ENCODE measurements around the gene LPP. TPM values are rescaled to one million over a fixed set of nuclear protein-coding genes. Genes with fewer than 3 reads are reported as not detected.

The LPP gene
- total and polyA plus RNA-seq, 5 donors = 14.5 to 205 (median 159) TPM

DNA sequence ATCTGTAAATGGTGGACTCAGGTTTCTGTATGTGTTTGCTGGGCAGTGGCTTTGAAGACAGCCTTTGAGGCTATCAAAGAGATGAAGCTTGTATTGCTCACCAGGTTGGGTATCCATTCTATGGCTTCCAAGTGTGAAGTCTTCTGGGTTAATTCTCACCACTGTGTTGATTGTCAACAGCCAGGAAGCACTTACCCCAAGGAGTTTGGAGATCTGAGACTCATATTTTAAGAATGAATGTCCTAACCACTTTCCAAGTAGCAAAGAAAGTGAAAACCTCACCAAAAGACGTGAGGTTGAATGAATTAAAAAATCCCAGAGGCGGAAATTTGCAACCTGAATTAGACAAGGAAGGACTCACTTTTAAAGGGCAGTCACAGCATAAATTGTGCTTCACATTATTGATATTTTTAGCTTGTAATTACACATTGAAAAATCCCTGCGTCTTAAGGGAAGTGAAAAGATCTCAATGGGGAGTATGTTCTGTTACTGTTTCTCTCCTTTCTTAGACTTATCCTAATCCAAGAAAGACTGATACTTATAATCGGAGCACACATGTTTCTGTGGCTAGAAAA lies 713.8 kb downstream of the LPP start:
- H3K27me3 ChIP-seq (ENCODE audit: control insufficient read depth, insufficient read depth) = no peaks in the 10 kb centered on the region
- 80% methylated on average over 4 of the region's 4 CpGs for WGBS
- no peak for DNase-seq

DNA sequence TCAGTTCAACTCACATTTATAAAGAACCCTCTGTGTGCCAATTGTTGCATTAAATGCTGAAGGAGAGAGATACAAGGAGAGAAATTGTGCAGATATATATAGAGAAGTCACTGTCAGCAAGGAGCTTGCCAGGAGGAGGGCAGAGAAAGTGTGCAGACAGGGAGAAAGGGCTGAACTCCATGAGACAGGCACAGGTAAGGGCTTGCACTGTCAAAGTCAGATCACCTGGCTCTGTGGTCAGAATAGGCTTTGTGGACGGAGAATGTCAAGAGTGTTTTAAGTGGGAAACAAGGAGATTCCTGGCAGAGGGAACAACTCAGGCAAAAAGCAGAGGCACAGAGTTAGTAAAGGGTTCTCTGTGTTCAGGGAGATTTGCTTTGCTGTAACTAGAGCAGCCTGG lies 714.8 kb downstream of the LPP start:
- no peak for DNase-seq
- H3K27ac ChIP-seq (ENCODE audit: low read length) = no peak overlapping the region
- no peak overlapping the region for H3K4me3 ChIP-seq (ENCODE audit: low read length)
- no peaks in the 10 kb centered on the region for H3K9me3 ChIP-seq (ENCODE audit: control insufficient read depth, low read length)
- ATAC-seq = no peak
- 77% methylated on average over 1 of the region's 1 CpG for WGBS
- H3K27me3 ChIP-seq (ENCODE audit: control insufficient read depth, insufficient read depth) = no peaks in the 10 kb centered on the region
- peaks cover 3% of the 10 kb centered on the region for H3K4me1 ChIP-seq (ENCODE audit: control insufficient read depth, insufficient read depth, low read length)
- intact Hi-C loops (cut with DNase I) = no loop called here

More for the DNA sequence above, 713.8 kb downstream of the LPP start:
- Histone ChIP-seq H3K4me3 (ENCODE audit: low read length) (no peak overlapping the region), H3K27ac (ENCODE audit: low read length) (no peak overlapping the region), H3K4me1 (ENCODE audit: control insufficient read depth, insufficient read depth, low read length) (peaks cover 3% of the 10 kb centered on the region), H3K9me3 (ENCODE audit: control insufficient read depth, low read length) (no peaks in the 10 kb centered on the region)
- intact Hi-C loops (cut with DNase I) = no loop called here
- ATAC-seq = no peak

DNA sequence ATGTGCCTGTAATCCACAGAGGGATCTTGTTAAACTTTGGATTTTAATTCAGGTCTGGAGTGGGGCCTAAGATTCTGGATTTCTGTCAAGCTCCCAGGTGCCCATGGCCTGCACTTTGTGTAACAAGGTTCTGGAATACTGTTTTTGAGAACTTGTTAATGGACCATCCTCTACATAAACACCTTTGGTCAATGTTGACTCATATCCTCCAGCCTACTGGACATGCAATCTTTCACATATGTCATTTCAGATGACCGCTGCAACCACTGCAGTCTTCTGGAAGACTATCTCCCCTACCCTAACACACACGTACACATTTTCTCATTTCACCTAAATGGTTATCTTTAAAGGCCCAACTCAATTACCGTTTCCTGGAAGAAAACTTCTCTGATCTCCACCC lies 715.7 kb downstream of the LPP start:
- 95% methylated on average over 3 of the region's 3 CpGs for WGBS
- H3K27me3 ChIP-seq (ENCODE audit: control insufficient read depth, insufficient read depth) = no peaks in the 10 kb centered on the region
- ATAC-seq = no peak
- no peak for DNase-seq
- H3K27ac ChIP-seq (ENCODE audit: low read length) = no peak overlapping the region
- no peaks in the 10 kb centered on the region for H3K9me3 ChIP-seq (ENCODE audit: control insufficient read depth, low read length)
- peaks cover 3% of the 10 kb centered on the region for H3K4me1 ChIP-seq (ENCODE audit: control insufficient read depth, insufficient read depth, low read length)
- intact Hi-C loops (cut with DNase I) = no loop called here
- H3K4me3 ChIP-seq (ENCODE audit: low read length) = no peak overlapping the region

DNA sequence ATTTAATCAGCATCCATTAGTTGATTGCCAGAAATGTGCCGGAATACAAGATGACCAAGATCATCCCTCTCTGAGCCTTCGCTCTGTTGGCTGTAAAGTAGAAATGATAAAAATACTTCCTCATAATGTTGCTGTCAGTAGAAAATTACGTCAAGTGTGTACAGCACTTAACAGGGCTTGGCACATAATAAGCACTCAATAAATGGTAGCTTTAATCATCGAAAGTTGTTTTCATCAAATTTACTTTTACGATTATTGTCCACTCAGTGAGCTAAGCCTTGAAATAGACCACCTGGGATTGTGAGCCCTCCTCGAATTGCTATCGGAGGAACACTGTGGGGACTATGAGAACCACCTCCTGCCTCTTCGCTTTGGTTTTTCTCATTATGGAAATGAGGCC lies 716.5 kb downstream of the LPP start:
- Histone ChIP-seq H3K4me3 (ENCODE audit: low read length) (no peak overlapping the region), H3K4me1 (ENCODE audit: control insufficient read depth, insufficient read depth, low read length) (peaks cover 3% of the 10 kb centered on the region), H3K9me3 (ENCODE audit: control insufficient read depth, low read length) (no peaks in the 10 kb centered on the region), H3K27me3 (ENCODE audit: control insufficient read depth, insufficient read depth) (no peaks in the 10 kb centered on the region), H3K27ac (ENCODE audit: low read length) (no peak overlapping the region)
- ATAC-seq = no peak
- intact Hi-C loops (cut with DNase I) = no loop called here
- 71% methylated on average over 8 of the region's 8 CpGs for WGBS
- no peak for DNase-seq

DNA sequence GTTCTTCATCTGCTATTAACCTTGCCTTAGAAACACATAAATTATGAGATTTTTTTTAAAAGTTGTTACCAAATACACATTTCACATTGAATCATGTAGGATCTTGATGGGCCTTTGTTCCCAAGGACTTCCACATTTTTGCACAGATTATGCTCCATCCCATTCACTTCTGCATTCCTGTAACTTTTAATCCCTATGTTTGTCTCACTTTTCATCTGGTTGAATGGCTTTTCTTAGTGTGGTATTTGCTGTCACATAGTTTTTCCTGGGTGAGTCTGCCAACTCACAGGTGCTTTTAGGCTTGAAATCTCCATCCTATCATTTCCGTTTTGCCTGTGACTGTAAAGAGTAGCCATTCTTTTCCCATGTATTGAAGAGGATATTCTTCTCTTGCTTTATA lies 720.6 kb downstream of the LPP start:
- no peak overlapping the region for H3K27ac ChIP-seq (ENCODE audit: low read length)
- intact Hi-C loops (cut with DNase I) = no loop called here
- H3K9me3 ChIP-seq (ENCODE audit: control insufficient read depth, low read length) = no peaks in the 10 kb centered on the region
- H3K4me3 ChIP-seq (ENCODE audit: low read length) = no peak overlapping the region
- H3K27me3 ChIP-seq (ENCODE audit: control insufficient read depth, insufficient read depth) = no peaks in the 10 kb centered on the region
- ATAC-seq = no peak
- 97% methylated on average over 1 of the region's 1 CpG for WGBS
- DNase-seq = no peak
- H3K4me1 ChIP-seq (ENCODE audit: control insufficient read depth, insufficient read depth, low read length) = peaks cover 1% of the 10 kb centered on the region

DNA sequence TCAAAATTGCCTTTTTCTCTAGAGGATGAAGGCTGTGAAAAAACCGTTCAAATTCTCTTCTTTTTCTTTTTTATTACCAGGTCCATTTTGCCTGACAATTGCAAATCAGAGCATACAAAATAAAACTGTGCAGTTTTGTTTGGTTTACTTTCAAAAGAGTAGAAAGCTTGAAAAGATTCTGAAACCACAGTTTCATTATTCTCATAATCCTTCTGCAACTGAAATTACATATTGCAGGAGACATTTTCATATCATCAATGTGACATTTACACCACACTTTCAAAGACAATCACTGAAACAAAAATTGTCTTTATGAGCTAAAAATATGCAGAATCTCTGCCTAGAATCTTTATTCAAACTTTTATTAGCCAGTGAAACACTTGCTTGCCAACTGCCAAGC lies 721.5 kb downstream of the LPP start:
- ATAC-seq (no peak), DNase-seq (no peak)
- H3K27me3 ChIP-seq (ENCODE audit: control insufficient read depth, insufficient read depth) = no peaks in the 10 kb centered on the region
- WGBS = 93% methylated on average over 1 of the region's 1 CpG
- no peaks in the 10 kb centered on the region for H3K9me3 ChIP-seq (ENCODE audit: control insufficient read depth, low read length)
- intact Hi-C loops (cut with DNase I) = no loop called here
- H3K27ac ChIP-seq (ENCODE audit: low read length) = no peak overlapping the region
- peaks cover 1% of the 10 kb centered on the region for H3K4me1 ChIP-seq (ENCODE audit: control insufficient read depth, insufficient read depth, low read length)
- H3K4me3 ChIP-seq (ENCODE audit: low read length) = no peak overlapping the region

DNA sequence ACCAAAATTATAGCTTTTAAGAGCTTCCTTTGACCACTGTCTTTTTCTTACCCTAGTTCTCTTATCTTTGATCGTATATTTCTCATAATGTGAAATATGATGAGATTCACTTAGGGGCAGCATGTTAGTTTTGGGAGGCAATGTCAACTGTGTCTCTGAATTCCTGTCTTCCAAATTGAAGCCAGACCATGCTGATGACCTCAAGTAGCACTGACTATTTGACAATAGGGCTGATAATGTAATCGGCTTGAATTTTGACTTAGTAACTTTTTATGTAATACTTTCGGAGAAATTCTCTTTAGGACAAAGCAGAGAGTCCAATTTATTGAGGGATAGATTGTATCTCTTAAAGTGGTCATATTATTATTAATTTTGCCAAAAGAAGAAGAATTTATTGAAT lies 722.4 kb downstream of the LPP start:
- Histone ChIP-seq H3K4me3 (ENCODE audit: low read length) (no peak overlapping the region), H3K27ac (ENCODE audit: low read length) (no peak overlapping the region), H3K27me3 (ENCODE audit: control insufficient read depth, insufficient read depth) (no peaks in the 10 kb centered on the region), H3K9me3 (ENCODE audit: control insufficient read depth, low read length) (no peaks in the 10 kb centered on the region), H3K4me1 (ENCODE audit: control insufficient read depth, insufficient read depth, low read length) (no peaks in the 10 kb centered on the region)
- no peak for DNase-seq
- intact Hi-C loops (cut with DNase I) = no loop called here
- 51% methylated on average over 3 of the region's 3 CpGs for WGBS
- ATAC-seq = no peak

DNA sequence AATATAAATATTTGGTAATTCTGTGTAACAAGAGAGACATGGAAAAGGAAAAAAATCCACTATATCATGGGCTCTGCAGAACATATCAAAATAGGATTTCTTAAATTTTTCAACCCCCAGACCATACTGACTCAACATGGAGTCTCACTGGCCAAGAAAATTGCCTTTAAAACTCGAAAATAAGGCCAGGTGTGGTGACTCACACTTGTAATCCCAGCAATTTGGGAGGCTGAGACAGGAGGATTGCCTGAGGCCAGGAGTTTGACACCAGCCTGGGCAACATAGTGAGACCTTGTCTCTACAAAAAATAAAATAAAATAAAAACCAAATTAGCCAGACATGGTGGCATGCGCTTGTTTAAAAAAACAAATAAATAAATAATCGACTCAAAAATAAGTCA lies 723.4 kb downstream of the LPP start:
- H3K9me3 ChIP-seq (ENCODE audit: control insufficient read depth, low read length) = no peaks in the 10 kb centered on the region
- no peak overlapping the region for H3K4me3 ChIP-seq (ENCODE audit: low read length)
- H3K4me1 ChIP-seq (ENCODE audit: control insufficient read depth, insufficient read depth, low read length) = no peaks in the 10 kb centered on the region
- no peaks in the 10 kb centered on the region for H3K27me3 ChIP-seq (ENCODE audit: control insufficient read depth, insufficient read depth)
- WGBS = 93% methylated on average over 3 of the region's 3 CpGs
- no peak overlapping the region for H3K27ac ChIP-seq (ENCODE audit: low read length)
- ATAC-seq (no peak), DNase-seq (no peak)
- intact Hi-C loops (cut with DNase I) = no loop called here

DNA sequence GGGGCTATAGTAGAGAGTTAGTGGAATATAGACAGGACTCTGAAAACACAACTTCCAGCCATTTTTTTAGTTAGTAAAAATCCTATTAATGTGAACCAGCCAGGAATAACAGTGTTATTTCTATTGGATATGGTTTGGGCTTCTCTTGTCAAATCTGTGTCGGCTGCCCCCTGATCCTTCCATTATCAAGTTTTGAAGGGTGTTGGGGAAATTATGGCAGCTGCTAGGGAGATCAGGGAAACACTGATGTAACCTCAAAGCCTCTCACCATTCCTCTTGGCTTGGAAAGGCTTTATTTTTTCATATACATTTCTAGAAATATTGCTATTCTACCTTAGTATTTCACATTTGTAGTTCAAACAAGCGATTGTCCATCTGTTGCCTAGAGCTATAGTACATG lies 724.1 kb downstream of the LPP start:
- Histone ChIP-seq H3K9me3 (ENCODE audit: control insufficient read depth, low read length) (no peaks in the 10 kb centered on the region), H3K4me1 (ENCODE audit: control insufficient read depth, insufficient read depth, low read length) (no peaks in the 10 kb centered on the region), H3K27me3 (ENCODE audit: control insufficient read depth, insufficient read depth) (no peaks in the 10 kb centered on the region), H3K27ac (ENCODE audit: low read length) (no peak overlapping the region), H3K4me3 (ENCODE audit: low read length) (no peak overlapping the region)
- 72% methylated on average over 2 of the region's 2 CpGs for WGBS
- intact Hi-C loops (cut with DNase I) = no loop called here
- ATAC-seq (no peak), DNase-seq (no peak)

DNA sequence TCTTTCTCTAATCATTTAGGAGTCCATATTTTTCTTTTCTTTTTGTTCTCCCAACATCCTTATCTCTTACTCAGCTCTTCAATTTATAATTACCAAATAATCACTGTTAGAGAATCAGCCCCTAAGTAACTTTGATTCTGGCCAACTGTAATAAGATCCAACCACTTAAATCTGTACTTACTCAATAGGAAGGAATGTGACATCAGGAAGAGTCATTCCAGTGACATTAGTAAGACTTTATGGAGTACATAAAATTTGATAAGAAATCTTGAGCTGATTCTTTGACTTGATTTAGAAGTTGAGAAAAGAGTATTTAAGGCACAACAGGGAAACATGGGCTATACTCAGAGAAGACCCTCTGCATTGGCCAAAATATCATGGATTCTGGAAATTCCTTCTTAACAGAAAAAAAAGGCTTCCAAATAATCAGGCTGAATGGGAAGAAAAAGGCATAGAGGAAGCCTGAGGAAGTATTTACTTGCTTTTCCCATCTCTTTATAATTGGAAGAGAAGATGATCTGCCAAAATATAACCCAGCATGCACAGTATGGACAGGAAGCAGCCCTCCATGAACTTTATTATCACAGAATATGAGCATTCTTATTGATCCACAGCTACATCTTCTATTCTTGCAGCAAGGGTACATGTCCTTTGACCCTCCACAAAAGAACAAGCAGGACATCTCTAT lies 728.1 kb downstream of the LPP start:
- intact Hi-C loops (cut with DNase I) = no loop called here
- Histone ChIP-seq H3K4me1 (ENCODE audit: control insufficient read depth, insufficient read depth, low read length) (no peaks in the 10 kb centered on the region), H3K4me3 (ENCODE audit: low read length) (no peak overlapping the region), H3K27me3 (ENCODE audit: control insufficient read depth, insufficient read depth) (no peaks in the 10 kb centered on the region), H3K27ac (ENCODE audit: low read length) (no peak overlapping the region), H3K9me3 (ENCODE audit: control insufficient read depth, low read length) (no peaks in the 10 kb centered on the region)
- ATAC-seq (peak in 1 of 2 donors; percentile 26), DNase-seq (no peak)

DNA sequence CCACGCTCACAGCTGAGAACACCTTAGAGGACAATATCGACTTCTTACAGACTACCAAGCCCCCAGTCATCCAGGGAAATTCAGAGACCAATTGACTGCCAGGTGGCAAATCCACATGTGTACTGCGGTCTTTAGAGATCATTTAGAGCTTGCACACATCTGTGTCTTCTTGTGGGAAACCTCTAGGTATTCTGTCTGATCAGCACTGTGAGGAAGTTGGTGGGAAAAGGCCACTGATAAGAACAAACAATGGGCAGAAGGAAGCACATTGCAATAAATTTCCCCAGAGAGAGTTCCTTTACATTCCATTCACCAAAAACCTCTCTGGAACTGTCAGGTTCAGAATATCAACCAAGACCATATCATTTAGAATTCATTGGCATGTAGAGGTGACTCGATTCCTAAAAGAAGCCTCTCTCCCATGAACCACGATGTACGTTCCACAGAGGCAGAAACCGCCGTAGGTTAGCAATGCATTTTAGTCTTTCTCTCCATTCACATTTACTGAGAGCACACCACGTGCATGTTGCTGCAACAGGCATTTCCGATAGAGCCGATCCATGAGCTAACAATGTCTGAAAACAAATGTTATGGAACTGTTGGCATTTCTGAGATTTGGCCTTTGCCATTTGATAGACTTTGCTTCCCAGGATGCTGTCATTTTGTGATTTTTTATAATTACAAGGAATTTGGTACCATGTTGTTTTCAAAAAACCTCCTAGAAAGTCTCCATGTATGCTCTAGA lies 730.5 kb downstream of the LPP start:
- peak in 1 of 2 donors; percentile 72 for ATAC-seq
- no peak overlapping the region for H3K27ac ChIP-seq (ENCODE audit: low read length)
- intact Hi-C loops (cut with DNase I) = no loop called here
- no peaks in the 10 kb centered on the region for H3K27me3 ChIP-seq (ENCODE audit: control insufficient read depth, insufficient read depth)
- no peak overlapping the region for H3K4me3 ChIP-seq (ENCODE audit: low read length)
- no peaks in the 10 kb centered on the region for H3K9me3 ChIP-seq (ENCODE audit: control insufficient read depth, low read length)
- no peaks in the 10 kb centered on the region for H3K4me1 ChIP-seq (ENCODE audit: control insufficient read depth, insufficient read depth, low read length)
- DNase-seq = no peak
- 76% methylated on average over 11 of the region's 11 CpGs for WGBS
